Lung (tissue), 12 donors: ENCODE results near the gene CCDC171. TPM values are rescaled to one million over a fixed set of nuclear protein-coding genes. Genes with fewer than 3 reads are reported as not detected.

Experiments used
- ATAC-seq: fragments of 200-7000 bp; cut with Tn5 transposase; one replicate; pipeline ENCODE4 v1.9.1; 2020; ENCODE audit warnings: moderate number of reproducible peaks; ENCODE audit not compliant: insufficient read depth, low FRiP score
- DNase-seq, 3 donors: peaks; one replicate each; pipeline ENCODE4 v3.0.0-alpha.2; 2013 to 2017
- H3K27ac ChIP-seq, 2 donors: one replicate each; pipeline ENCODE4 v1.5.1; 2013; ENCODE audit warnings: mild to moderate bottlenecking in 2 of 2, moderate library complexity in 2 of 2, control low read depth in 1 of 2, inconsistent platforms in 1 of 2, low read depth in 1 of 2, low read length in 1 of 2
- H3K27me3 ChIP-seq, 3 donors: one replicate each; pipeline ENCODE4 v1.5.1; 2013; ENCODE audit warnings: low read length in 2 of 3; ENCODE audit not compliant: control insufficient read depth in 3 of 3, insufficient read depth in 3 of 3
- H3K36me3 ChIP-seq, 4 donors: one replicate each; pipeline ENCODE4 v1.5.1; 2013; ENCODE audit warnings: low read length in 4 of 4, mild to moderate bottlenecking in 1 of 4, moderate library complexity in 1 of 4; ENCODE audit not compliant: control insufficient read depth in 4 of 4, insufficient read depth in 4 of 4
- H3K4me1 ChIP-seq, 5 donors: one replicate each; pipeline ENCODE4 v1.5.1; 2013; ENCODE audit warnings: low read length in 5 of 5, mild to moderate bottlenecking in 2 of 5, moderate library complexity in 1 of 5; ENCODE audit not compliant: control insufficient read depth in 5 of 5, insufficient read depth in 5 of 5
- H3K4me3 ChIP-seq: one replicate; pipeline ENCODE4 v1.5.1; 2013; ENCODE audit warnings: mild to moderate bottlenecking, control low read depth, moderate library complexity
- H3K9ac ChIP-seq, 2 donors: one replicate each; pipeline ENCODE4 v1.5.1; 2013; ENCODE audit warnings: low read length in 2 of 2, control low read depth in 1 of 2; ENCODE audit not compliant: insufficient read depth in 1 of 2
- H3K9me3 ChIP-seq, 4 donors: one replicate each; pipeline ENCODE4 v1.5.1; 2013; ENCODE audit warnings: low read length in 3 of 4, mild to moderate bottlenecking in 1 of 4, moderate library complexity in 1 of 4; ENCODE audit not compliant: control insufficient read depth in 4 of 4, insufficient read depth in 3 of 4
- CTCF ChIP-seq: IDR thresholded peaks from 2 replicates; pipeline ENCODE4 v1.5.1; 2012; ENCODE audit warnings: mild to moderate bottlenecking; ENCODE audit errors: control extremely low read depth, extremely low read depth
- WGBS, 2 donors: extraction: QIAGEN DNeasy Blood & Tissue Kit; methylation state at CpG; one replicate each; pipeline ENCODE4 v1.1.7; 2013; 5-methylcytosine and 5-hydroxymethylcytosine counted together
- polyA plus RNA-seq, 2 donors: library from polyadenylated mRNA; stranded (reverse); fragments of 200-250 nt; gene quantifications; one replicate each; pipeline ENCODE4 v1.2.1, GENCODE V29; 2013
- total RNA-seq, 2 donors: library from RNA; depleted of rRNA in 1 of 2; stranded (reverse); fragments of >200 nt in 1 of 2; gene quantifications; one replicate each; pipeline ENCODE4 v1.2.1, GENCODE V29; 2014 to 2021
- donor health status: control.
- donor health status: control.
- donor health status: Bipolar disorder and iron deficiency.
- donor health status: healthy.
- donor health status: DM: yes; HTN: yes; CAD: no.

CCDC171 gene
- total and polyA plus RNA-seq, 4 donors = 0.40 to 17.0 (median 2.5) TPM

DNA sequence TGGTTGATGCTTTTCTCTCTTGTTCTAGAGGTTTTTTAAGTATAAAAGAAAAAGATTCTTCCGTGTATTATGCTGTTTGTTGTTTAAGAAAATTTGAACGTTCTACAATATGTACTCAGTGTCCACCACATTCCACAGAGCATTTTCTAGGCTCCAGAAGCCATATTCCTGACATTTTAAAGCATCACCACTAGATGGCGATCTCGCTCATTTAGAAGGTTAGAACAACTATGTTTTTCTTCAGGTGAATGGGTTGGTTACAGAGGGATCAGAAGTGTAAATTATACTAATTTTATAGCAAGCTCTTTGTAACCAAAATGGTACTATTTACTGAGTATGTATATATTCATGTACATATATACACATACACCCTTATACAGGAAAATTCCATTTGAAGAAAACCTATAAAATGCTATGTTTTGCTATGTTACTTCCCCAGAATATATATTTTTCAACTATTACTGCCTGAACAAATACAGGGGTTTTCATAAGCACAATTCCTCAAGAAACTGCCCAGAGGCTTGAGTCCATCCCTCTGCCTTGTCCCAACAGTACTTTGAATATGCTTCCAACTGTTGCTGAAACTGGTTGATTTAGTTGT lies 284.3 kb downstream of the CCDC171 start:
- WGBS, 2 donors = 2 to 7% methylated on average over 4 of the region's 4 CpGs
- Histone ChIP-seq H3K9ac (no peak overlapping the region), H3K4me3 (no peak overlapping the region), H3K9me3 (no peaks in the 10 kb centered on the region), H3K36me3 (no peaks in the 10 kb centered on the region), H3K27me3 (no peaks in the 10 kb centered on the region), H3K27ac (no peak overlapping the region), H3K4me1 (peaks cover 0 to 6% (median 0%) of the 10 kb centered on the region in 5 donors)
- ATAC-seq (peak; percentile 74), DNase-seq (peak in 2 of 3 donors; percentile 74 to 76)
- peak; percentile 14 for TF ChIP-seq CTCF

DNA sequence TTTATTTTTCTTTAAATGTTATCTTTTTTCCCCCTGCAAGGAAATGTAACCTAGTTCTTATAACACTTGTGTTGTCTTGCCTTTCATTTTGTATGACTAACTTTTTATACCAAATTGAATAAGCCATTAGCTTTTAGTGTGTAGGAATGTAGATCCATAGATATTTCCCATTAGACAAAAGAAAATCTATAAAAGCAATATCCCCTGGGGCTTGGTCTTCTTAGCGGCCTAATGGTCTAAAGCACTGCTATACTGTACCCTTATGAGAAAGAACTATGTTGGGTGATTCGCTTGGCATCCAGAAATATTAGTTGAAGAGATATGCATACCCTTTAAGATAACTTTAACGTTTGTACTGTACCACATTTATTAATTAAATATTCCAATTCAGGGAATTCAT lies 289.2 kb downstream of the CCDC171 start:
- TF ChIP-seq CTCF = no peak
- Histone ChIP-seq H3K4me3 (no peak overlapping the region), H3K4me1 (no peaks in the 10 kb centered on the region), H3K9me3 (no peaks in the 10 kb centered on the region), H3K27ac (no peak overlapping the region), H3K36me3 (no peaks in the 10 kb centered on the region), H3K27me3 (no peaks in the 10 kb centered on the region), H3K9ac (no peak overlapping the region)
- 84 to 92% methylated on average over 3 of the region's 3 CpGs for WGBS, 2 donors
- no peak for ATAC-seq
- DNase-seq = no peak

DNA sequence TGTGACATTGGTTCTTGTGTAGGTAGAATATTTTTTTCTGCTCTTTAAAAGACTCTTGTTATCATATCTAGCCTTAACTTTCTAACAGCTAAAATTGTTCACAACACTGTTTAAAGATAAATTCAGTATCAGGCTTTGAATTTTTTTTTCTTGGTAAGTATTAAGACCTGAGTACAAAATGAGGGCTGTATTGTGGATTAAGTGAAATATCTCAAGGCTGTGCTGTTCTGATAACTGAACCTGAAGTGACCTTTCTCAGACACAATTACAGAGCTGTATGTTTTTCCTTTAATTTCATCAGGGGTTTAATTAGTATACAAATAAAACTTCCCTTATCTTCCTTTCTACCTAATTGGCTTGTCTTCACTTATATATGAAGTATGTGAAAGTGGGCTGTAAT lies 290.5 kb downstream of the CCDC171 start:
- Histone ChIP-seq H3K4me3 (no peak overlapping the region), H3K9me3 (no peaks in the 10 kb centered on the region), H3K36me3 (no peaks in the 10 kb centered on the region), H3K4me1 (no peaks in the 10 kb centered on the region), H3K27me3 (no peaks in the 10 kb centered on the region), H3K9ac (no peak overlapping the region), H3K27ac (no peak overlapping the region)
- no peak for DNase-seq
- no peak for TF ChIP-seq CTCF
- ATAC-seq = no peak

GRCh38 chr9:15843931-15844330 lies 291.1 kb downstream of the CCDC171 start:
- H3K9me3 ChIP-seq = no peaks in the 10 kb centered on the region
- no peak for TF ChIP-seq CTCF
- H3K4me3 ChIP-seq = no peak overlapping the region
- 94 to 96% methylated on average over 2 of the region's 2 CpGs for WGBS, 2 donors
- H3K27me3 ChIP-seq = no peaks in the 10 kb centered on the region
- H3K4me1 ChIP-seq = no peaks in the 10 kb centered on the region
- H3K27ac ChIP-seq = no peak overlapping the region
- no peaks in the 10 kb centered on the region for H3K36me3 ChIP-seq
- H3K9ac ChIP-seq = no peak overlapping the region
- DNase-seq (no peak), ATAC-seq (no peak)
